ENCODE results near the gene PKDCC.

DNA sequence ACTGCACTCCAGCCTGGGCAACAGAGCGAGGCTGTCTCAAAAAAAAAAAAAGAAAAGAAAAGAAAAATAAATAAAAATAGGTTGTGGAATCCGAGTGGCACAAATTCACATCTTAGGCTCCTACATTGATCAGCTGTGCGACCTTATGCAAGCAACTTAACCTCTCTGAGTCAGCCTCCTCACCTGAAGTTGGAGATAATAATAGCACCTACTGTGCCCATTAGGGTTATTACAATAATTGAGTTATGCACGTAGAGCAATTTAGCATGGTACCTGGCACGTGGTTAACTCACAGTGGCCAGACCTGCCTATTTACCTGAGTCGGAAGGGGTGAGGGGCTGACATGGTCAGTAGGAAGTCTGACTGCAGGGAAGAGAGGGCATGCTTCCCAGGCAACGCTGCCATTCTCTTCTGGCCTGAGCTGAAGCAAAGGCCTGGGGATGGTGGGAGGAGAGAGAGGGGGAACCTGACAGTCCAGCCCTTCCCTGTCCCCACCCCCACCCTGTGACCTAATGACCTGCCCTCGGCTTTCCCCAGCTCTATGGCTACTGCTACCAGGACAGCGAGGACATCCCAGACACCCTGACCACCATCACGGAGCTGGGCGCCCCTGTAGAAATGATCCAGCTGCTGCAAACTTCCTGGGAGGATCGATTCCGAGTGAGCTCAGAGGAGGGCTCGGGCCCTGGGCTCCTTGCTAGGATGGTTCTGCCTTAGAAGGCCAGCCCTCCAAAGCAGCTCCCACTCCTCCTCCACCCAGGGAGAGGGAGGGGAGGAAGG is 5.1 kb downstream of the PKDCC start:
- TF ChIP-seq POLR2A (IDR thresholded peaks at IDR 0.05; ENCODE audit: low read depth, low read length), result no peak
- no peak for TF ChIP-seq POLR2AphosphoS5 (IDR thresholded peaks at IDR 0.05; ENCODE audit: low read depth, low read length)
- no peak for TF ChIP-seq TAF1 (IDR thresholded peaks at IDR 0.05; ENCODE audit: low read depth, low read length)
- no peak for TF ChIP-seq SPI1 (IDR thresholded peaks at IDR 0.05; ENCODE audit: low read depth, low read length)
- no peak for TF ChIP-seq PAX5 (IDR thresholded peaks at IDR 0.05; ENCODE audit: insufficient read depth, low read length, severe bottlenecking)
